Upper lobe of left lung (tissue), 6 donors: Measurements from ENCODE around the gene PRSS36. TPM values are rescaled to one million over a fixed set of nuclear protein-coding genes. Genes with fewer than 3 reads are reported as not detected.
"Not testable (repeated sequence)": the region's sequence is repeated elsewhere in the genome, so short reads cannot be mapped to it uniquely, and the experiment has no call there.

Experiments
- ATAC-seq, 2 donors: fragments of 200-7000 bp; cut with Tn5 transposase; one replicate each; pipeline ENCODE4 v1.9.1; 2022; ENCODE audit warnings: mild to moderate bottlenecking in 2 of 2, moderate library complexity in 2 of 2; ENCODE audit not compliant: low FRiP score in 2 of 2
- DNase-seq, 2 donors: peaks; one replicate each; pipeline ENCODE4 v3.0.0-alpha.2; 2019 to 2020
- H3K27ac ChIP-seq, 4 donors: fragments of 200-600 bp; sonication (generic); one replicate each; pipeline ENCODE4 v1.5.1; 2016 to 2019
- H3K27me3 ChIP-seq, 4 donors: fragments of 200-600 bp; sonication (generic); one replicate each; pipeline ENCODE4 v1.5.1; 2017 to 2019
- H3K36me3 ChIP-seq, 4 donors: fragments of 200-600 bp; sonication (generic); one replicate each; pipeline ENCODE4 v1.5.1; 2016 to 2019
- H3K4me1 ChIP-seq, 4 donors: fragments of 200-600 bp; sonication (generic); one replicate each; pipeline ENCODE4 v1.5.1; 2018 to 2019
- H3K4me3 ChIP-seq, 4 donors: fragments of 200-600 bp; sonication (generic); one replicate each; pipeline ENCODE4 v1.5.1; 2017 to 2019; ENCODE audit warnings: mild to moderate bottlenecking in 2 of 4, moderate library complexity in 1 of 4
- H3K9me3 ChIP-seq, 4 donors: fragments of 200-600 bp; sonication (generic); one replicate each; pipeline ENCODE4 v1.5.1; 2018 to 2019
- CTCF ChIP-seq, 6 experiments: fragments of 450-650 bp in 4 of 6; fragments of 200-600 bp in 2 of 6; sonication (generic) in 2 of 6; IDR thresholded peaks; one replicate each; pipeline ENCODE4 v1.5.1; 2016 to 2019; ENCODE audit warnings: antibody characterized with exemption in 6 of 6
- EP300 ChIP-seq, 4 donors: sonication (generic); formaldehyde crosslinking; IDR thresholded peaks; one replicate each; pipeline ENCODE4 v1.5.1; 2017; ENCODE audit warnings: antibody characterized with exemption in 4 of 4, control low read depth in 2 of 4
- POLR2A ChIP-seq, 4 donors: fragments of 450-650 bp; IDR thresholded peaks; one replicate each; pipeline ENCODE4 v1.5.1; 2016 to 2017; ENCODE audit warnings: antibody characterized with exemption in 4 of 4, mild to moderate bottlenecking in 2 of 4
- POLR2AphosphoS5 ChIP-seq, 2 donors: sonication (generic); formaldehyde crosslinking; IDR thresholded peaks; one replicate each; pipeline ENCODE4 v1.5.1; 2017; ENCODE audit warnings: antibody characterized with exemption in 2 of 2
- WGBS, 2 donors: methylation state at CpG; one replicate each; pipeline ENCODE4 v1.1.5; 2017 to 2018; 5-methylcytosine and 5-hydroxymethylcytosine counted together
- total RNA-seq, 6 donors: library from RNA; depleted of rRNA in 4 of 6; stranded (reverse); fragments of >200 nt in 4 of 6; gene quantifications; one replicate each; pipeline versions ENCODE4 v1.1.0 to v1.2.1, GENCODE V29; 2016 to 2021
- donor health status: DM: no; HTN: no; CAD: no; lungs with moderate emphysema.
- donor health status: DM: no; HTN: yes; CAD: no; lungs with severe emphysema.

PRSS36 gene
- total RNA-seq = 10 to 100 TPM in 2 of 6 donors, 1 to 10 TPM in 4; 1.4 to 61.8 (median 5.6) TPM

- Histone ChIP-seq H3K27ac (peak within 1 kb of the TSS in 1 of 4 donors; percentile 69), H3K9me3 (no peaks in the 10 kb centered on the region), H3K36me3 (no peaks in the 10 kb centered on the region), H3K4me1 (peaks cover 0 to 12% (median 2%) of the 10 kb centered on the region in 4 donors), H3K27me3 (no peaks in the 10 kb centered on the region), H3K4me3 (no peak within 1 kb of the TSS)
- peak; percentile 16 to 32 for ATAC-seq
- WGBS, 2 donors = 81 to 84% methylated on average over 10 of the region's 11 CpGs
- TF ChIP-seq EP300 (IDR thresholded peaks at IDR 0.05) (no peak), POLR2A (IDR thresholded peaks at IDR 0.05) (no peak)
- DNase-seq = peak; percentile 29 to 60
Measured at GRCh38 chr16:31149894-31150890, at the start of gene PRSS36. PRSS36 (minus strand) TSS chr16:31150066; CDS start chr16:31150035, 31 bp downstream.

- Histone ChIP-seq H3K4me3 (no peak overlapping the region), H3K4me1 (peaks cover 10 to 32% (median 18%) of the 10 kb centered on the region in 4 donors), H3K27me3 (no peaks in the 10 kb centered on the region), H3K9me3 (no peaks in the 10 kb centered on the region), H3K36me3 (peaks cover 2 to 36% (median 15%) of the 10 kb centered on the region in 4 donors), H3K27ac (no peak overlapping the region)
- no peak for DNase-seq
- WGBS, 2 donors = 93% methylated on average over 5 of the region's 5 CpGs
- no peak for ATAC-seq
- TF ChIP-seq EP300 (IDR thresholded peaks at IDR 0.05) (no peak), CTCF (IDR thresholded peaks at IDR 0.05) (no peak), POLR2AphosphoS5 (IDR thresholded peaks at IDR 0.05) (no peak), POLR2A (IDR thresholded peaks at IDR 0.05) (no peak)
Measured at GRCh38 chr16:31199430-31200041, 49.7 kb upstream of the PRSS36 start.

GRCh38 chr16:31198207-31198882 is 48.5 kb upstream of the PRSS36 start:
- peaks cover 9 to 48% (median 26%) of the 10 kb centered on the region in 4 donors for H3K36me3 ChIP-seq
- H3K9me3 ChIP-seq = no peaks in the 10 kb centered on the region
- peaks cover 10 to 27% (median 18%) of the 10 kb centered on the region in 4 donors for H3K4me1 ChIP-seq
- 68 to 69% methylated on average over 7 of the region's 7 CpGs for WGBS, 2 donors
- ATAC-seq (no peak), DNase-seq (no peak)
- no peak for TF ChIP-seq EP300 (IDR thresholded peaks at IDR 0.05)
- TF ChIP-seq POLR2AphosphoS5 (IDR thresholded peaks at IDR 0.05) = no peak
- no peak for TF ChIP-seq POLR2A (IDR thresholded peaks at IDR 0.05)
- TF ChIP-seq CTCF (IDR thresholded peaks at IDR 0.05) = no peak
- no peak overlapping the region for H3K27ac ChIP-seq
- H3K4me3 ChIP-seq = no peak overlapping the region
- no peaks in the 10 kb centered on the region for H3K27me3 ChIP-seq

- no peak overlapping the region for H3K27ac ChIP-seq
- H3K9me3 ChIP-seq = no peaks in the 10 kb centered on the region
- peaks cover 6 to 14% (median 10%) of the 10 kb centered on the region in 4 donors for H3K4me1 ChIP-seq
- peak in 1 of 2 donors; percentile 41 for DNase-seq
- no peak overlapping the region for H3K4me3 ChIP-seq
- no peak for ATAC-seq
- WGBS, 2 donors = 71 to 83% methylated on average over 17 of the region's 17 CpGs
- TF ChIP-seq POLR2AphosphoS5 (IDR thresholded peaks at IDR 0.05) (no peak), EP300 (IDR thresholded peaks at IDR 0.05) (no peak)
- H3K36me3 ChIP-seq = peaks cover 24 to 66% (median 45%) of the 10 kb centered on the region in 4 donors
- H3K27me3 ChIP-seq = no peaks in the 10 kb centered on the region
Measured at GRCh38 chr16:31196324-31197088, 46.6 kb upstream of the PRSS36 start.

- 96 to 98% methylated on average over 11 of the region's 11 CpGs for WGBS, 2 donors
- peaks cover 30 to 73% (median 50%) of the 10 kb centered on the region in 4 donors for H3K36me3 ChIP-seq
Measured at GRCh38 chr16:31195861-31196260, 46.0 kb upstream of the PRSS36 start.

More at GRCh38 chr16:31195861-31196260, 46.0 kb upstream of the PRSS36 start:
- H3K27me3 ChIP-seq, DNase-seq, H3K4me1 ChIP-seq, H3K27ac ChIP-seq, ATAC-seq, H3K4me3 ChIP-seq, H3K9me3 ChIP-seq: not testable (repeated sequence)
